Measurements from ENCODE around the gene FANCI.

GRCh38 chr15:89305395-89305794, 61.6 kb downstream of the FANCI start:
- no peak for TF ChIP-seq EZH2 (IDR thresholded peaks at IDR 0.05; ENCODE audit: borderline replicate concordance, low read depth, low read length, poor library complexity, severe bottlenecking)
- no peak for TF ChIP-seq CTCF (conservative IDR thresholded peaks at IDR 0.05; ENCODE audit: low read depth, low read length)
